Thymus (tissue), 11 donors: ENCODE results near the gene COLQ. TPM values are rescaled to one million over a fixed set of nuclear protein-coding genes. Genes with fewer than 3 reads are reported as not detected.

ENCODE experiments used
- DNase-seq, 9 donors: peaks; one replicate each; pipeline ENCODE4 v3.0.0-alpha.2; 2013; ENCODE audit warnings: low spot score in 9 of 9, low read depth in 6 of 9, missing footprints in 1 of 9
- H3K27ac ChIP-seq, 2 donors: one replicate each; pipeline ENCODE4 v1.5.1; 2013; ENCODE audit warnings: control low read depth in 1 of 2, low read depth in 1 of 2, low read length in 1 of 2, mild to moderate bottlenecking in 1 of 2, moderate library complexity in 1 of 2
- H3K27me3 ChIP-seq, 2 donors: one replicate each; pipeline ENCODE4 v1.5.1; 2013; ENCODE audit warnings: low read length in 1 of 2; ENCODE audit not compliant: control insufficient read depth in 2 of 2, insufficient read depth in 1 of 2
- H3K36me3 ChIP-seq, 2 donors: one replicate each; pipeline ENCODE4 v1.5.1; 2013; ENCODE audit warnings: low read length in 1 of 2, mild to moderate bottlenecking in 1 of 2, moderate library complexity in 1 of 2; ENCODE audit not compliant: control insufficient read depth in 2 of 2, insufficient read depth in 2 of 2
- H3K4me1 ChIP-seq, 2 donors: one replicate each; pipeline ENCODE4 v1.5.1; 2013; ENCODE audit warnings: low read length in 2 of 2; ENCODE audit not compliant: control insufficient read depth in 2 of 2, insufficient read depth in 2 of 2
- H3K4me3 ChIP-seq, 2 donors: one replicate each; pipeline ENCODE4 v1.5.1; 2013; ENCODE audit warnings: low read length in 2 of 2, control low read depth in 1 of 2, mild to moderate bottlenecking in 1 of 2
- H3K9me3 ChIP-seq, 2 donors: one replicate each; pipeline ENCODE4 v1.5.1; 2013; ENCODE audit warnings: low read length in 1 of 2, mild to moderate bottlenecking in 1 of 2; ENCODE audit not compliant: control insufficient read depth in 2 of 2, insufficient read depth in 1 of 2
- WGBS: extraction: QIAGEN DNeasy Blood & Tissue Kit; methylation state at CpG from one replicate; pipeline ENCODE4 v1.1.7; 2013; 5-methylcytosine and 5-hydroxymethylcytosine counted together
- polyA plus RNA-seq: library from polyadenylated mRNA; stranded (reverse); fragments of 200-250 nt; gene quantifications from one replicate; pipeline ENCODE4 v1.2.3, GENCODE V29; 2013
- total RNA-seq: library from RNA; stranded (reverse); fragments of 120-200 nt; gene quantifications from one replicate; pipeline ENCODE4 v1.2.4, GENCODE V29; 2013
- donor health status: healthy.

COLQ gene
- total and polyA plus RNA-seq, 2 donors = 4.2 to 6.2 TPM

DNA sequence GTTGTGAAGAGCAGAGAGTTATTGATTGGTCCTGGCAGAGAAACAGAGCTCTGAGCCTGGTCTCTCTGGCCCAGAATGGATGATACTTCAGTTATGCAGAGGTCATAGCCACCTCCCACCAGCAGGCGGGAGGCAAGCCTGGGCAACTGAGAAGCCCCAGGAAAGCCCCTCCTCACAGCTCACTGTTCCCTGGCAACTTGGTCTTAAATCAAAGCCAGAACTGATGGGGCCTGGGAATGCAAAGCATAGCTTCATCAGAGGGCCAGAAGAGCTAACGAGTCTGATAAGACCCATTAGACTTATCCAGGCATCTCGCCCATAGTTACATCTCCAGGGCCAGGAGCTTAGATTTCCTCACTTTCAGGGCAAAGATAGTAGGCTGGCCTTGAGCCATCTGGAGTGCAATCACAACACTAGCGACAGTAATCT lies 5.5 kb upstream of the COLQ start:
- H3K27me3 ChIP-seq = no peaks in the 10 kb centered on the region
- peak in 1 of 9 donors; percentile 10 for DNase-seq

DNA sequence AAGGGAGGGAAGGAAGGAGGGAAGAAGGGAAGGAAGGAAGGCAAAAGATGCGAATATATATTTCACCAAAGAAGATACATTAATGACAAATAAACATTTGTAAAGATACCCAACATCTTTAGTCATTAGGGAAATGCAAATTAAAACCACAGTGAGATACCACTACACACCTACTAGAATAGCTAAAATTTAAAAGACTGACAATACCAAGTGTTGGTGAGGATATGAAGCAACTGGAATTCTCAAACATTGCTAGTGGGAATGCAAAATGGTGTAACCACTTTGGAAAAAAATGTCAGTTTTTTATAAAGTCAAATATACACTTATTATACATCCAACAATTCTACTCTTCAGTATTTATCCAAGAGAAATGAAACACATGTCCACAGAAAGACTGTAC lies 4.3 kb upstream of the COLQ start:
- Histone ChIP-seq H3K9me3 (peaks cover 0 to 2% of the 10 kb centered on the region in 2 donors), H3K27me3 (no peaks in the 10 kb centered on the region), H3K4me1 (peaks cover 4 to 7% of the 10 kb centered on the region in 2 donors), H3K27ac (no peak overlapping the region), H3K4me3 (no peak overlapping the region), H3K36me3 (no peaks in the 10 kb centered on the region)
- DNase-seq = no peak
- WGBS = 92% methylated on average over 1 of the region's 1 CpG

More for the DNA sequence above, 5.5 kb upstream of the COLQ start:
- Histone ChIP-seq H3K4me3 (no peak overlapping the region), H3K9me3 (peaks cover 0 to 2% of the 10 kb centered on the region in 2 donors), H3K27ac (no peak overlapping the region), H3K4me1 (no peaks in the 10 kb centered on the region), H3K36me3 (no peaks in the 10 kb centered on the region)
- 95% methylated on average over 4 of the region's 4 CpGs for WGBS

DNA sequence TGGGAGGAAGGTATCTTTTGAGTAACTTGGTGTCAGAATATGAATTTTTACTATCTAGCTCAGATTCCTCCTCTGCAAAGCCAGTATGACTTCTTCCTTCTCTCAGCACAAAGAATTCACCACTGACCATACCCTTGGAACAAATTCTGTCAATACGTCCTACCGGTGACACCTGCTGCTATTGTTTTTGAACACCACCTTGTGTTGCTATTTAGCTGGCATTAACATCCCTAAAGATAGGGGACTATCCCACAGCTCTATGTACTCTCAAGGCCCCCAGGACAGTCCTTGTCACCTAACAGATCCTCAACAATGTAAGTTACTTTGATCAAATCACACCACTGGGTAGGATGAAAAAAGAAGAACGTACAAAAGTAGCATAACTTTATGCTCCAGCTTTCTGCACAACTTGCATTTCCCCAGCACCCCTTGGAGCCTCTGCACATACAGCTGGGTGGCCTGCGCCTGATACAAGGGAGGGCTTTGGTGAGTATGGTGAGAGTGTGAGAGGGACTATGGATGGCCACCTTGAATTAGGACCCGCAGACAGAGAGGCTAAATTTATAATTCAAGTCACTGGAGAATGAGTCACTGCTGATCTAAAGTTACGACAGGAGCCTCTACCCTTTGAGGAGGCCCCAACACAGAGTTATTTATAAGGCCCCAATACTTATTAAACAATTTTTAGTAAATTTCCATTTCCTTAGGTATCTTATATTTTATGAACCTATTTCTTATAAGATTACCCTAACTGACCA lies 2.3 kb upstream of the COLQ start:
- 89% methylated on average over 6 of the region's 6 CpGs for WGBS
- Histone ChIP-seq H3K4me1 (peaks cover 4 to 12% of the 10 kb centered on the region in 2 donors), H3K27me3 (no peaks in the 10 kb centered on the region), H3K27ac (no peak overlapping the region), H3K4me3 (no peak overlapping the region), H3K9me3 (peaks cover 0 to 2% of the 10 kb centered on the region in 2 donors), H3K36me3 (no peaks in the 10 kb centered on the region)
- no peak for DNase-seq

DNA sequence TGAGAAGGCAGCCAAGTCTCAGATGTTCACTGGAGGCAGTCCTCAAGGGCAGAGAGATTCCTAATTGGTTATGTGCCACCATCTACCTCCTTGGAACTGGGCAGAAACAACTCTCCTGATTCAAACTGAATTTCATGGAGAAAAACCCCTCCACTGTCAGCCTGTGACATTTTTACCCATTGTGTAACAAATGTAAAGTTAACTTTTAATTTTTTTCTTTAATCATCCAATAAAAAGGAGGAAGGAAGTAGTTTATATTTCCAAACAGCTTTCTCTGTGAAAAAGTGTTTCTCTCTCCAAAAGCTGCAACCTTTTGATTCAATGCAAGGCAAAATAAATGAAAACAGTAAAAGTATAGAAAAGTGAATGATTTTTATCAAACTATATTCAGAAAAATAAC lies 510 bp upstream of the COLQ start:
- Histone ChIP-seq H3K9me3 (peaks cover 0 to 1% of the 10 kb centered on the region in 2 donors), H3K4me3 (no peak overlapping the region), H3K36me3 (no peaks in the 10 kb centered on the region), H3K27ac (no peak overlapping the region), H3K4me1 (peaks cover 4 to 12% of the 10 kb centered on the region in 2 donors), H3K27me3 (no peaks in the 10 kb centered on the region)
- no peak for DNase-seq

DNA sequence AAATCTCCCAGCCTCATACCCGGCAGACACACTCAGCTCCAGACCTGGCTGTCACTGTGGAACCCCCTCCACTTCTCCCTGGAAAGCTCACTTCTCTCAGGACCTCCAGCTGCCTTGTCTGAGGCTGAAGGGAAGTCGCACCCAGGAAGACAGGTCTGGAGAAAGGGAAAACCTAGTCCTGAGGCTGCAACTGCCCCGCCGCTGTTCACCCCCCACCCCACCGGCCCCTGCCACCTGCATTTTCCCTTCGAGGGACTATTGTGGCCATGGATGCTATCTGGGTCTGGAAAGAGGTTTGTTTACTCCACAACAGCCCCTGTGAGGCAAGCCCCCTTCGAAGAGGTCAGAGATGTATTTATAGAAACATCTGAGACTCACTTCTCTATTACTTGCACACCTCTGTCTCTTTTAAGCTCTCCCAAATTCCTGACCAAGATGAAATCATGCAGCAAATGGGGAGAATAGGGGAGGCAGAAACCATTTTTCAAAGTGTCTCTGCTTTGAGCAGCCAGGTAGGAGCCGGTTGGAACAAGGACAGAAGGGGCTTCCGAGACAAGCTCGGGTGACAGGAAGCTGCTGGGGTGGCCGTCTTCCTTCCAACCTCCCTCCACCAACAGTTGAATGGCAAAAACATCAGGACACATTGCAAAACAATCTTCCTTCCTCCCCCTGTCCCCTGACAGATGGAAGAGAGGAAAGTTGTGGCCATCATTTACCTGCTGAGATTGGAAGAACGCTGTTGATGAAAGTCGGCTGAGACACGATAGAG lies 518 bp downstream of the COLQ start:
- no peak overlapping the region for H3K4me3 ChIP-seq
- DNase-seq = peak in 2 of 9 donors; percentile 16 to 17
- no peaks in the 10 kb centered on the region for H3K9me3 ChIP-seq
- WGBS = 25% methylated on average over 14 of the region's 14 CpGs
- H3K27me3 ChIP-seq = no peaks in the 10 kb centered on the region
- H3K27ac ChIP-seq = no peak overlapping the region
- no peaks in the 10 kb centered on the region for H3K36me3 ChIP-seq
- peaks cover 4 to 12% of the 10 kb centered on the region in 2 donors for H3K4me1 ChIP-seq

DNA sequence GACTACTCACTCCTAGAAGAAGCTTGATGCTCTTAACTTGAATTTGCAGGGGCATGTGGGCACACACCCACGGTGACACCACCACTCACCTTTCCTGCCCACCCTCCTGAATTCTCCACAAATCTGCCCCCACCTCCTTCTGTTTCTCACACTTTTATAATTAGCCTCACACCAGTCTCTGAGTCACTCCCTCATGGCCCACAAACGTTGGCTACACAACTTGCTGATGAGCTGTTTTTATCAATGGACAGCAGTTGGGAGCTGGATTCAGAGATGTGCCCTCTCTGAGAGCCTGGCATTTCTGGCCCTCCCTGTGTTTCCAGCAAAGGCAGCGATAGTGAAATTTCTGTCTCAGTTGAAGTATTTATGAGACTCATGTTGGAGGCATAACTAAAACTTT lies 1.3 kb downstream of the COLQ start:
- 42% methylated on average over 3 of the region's 3 CpGs for WGBS
- Histone ChIP-seq H3K27ac (no peak overlapping the region), H3K4me3 (no peak overlapping the region)

DNA sequence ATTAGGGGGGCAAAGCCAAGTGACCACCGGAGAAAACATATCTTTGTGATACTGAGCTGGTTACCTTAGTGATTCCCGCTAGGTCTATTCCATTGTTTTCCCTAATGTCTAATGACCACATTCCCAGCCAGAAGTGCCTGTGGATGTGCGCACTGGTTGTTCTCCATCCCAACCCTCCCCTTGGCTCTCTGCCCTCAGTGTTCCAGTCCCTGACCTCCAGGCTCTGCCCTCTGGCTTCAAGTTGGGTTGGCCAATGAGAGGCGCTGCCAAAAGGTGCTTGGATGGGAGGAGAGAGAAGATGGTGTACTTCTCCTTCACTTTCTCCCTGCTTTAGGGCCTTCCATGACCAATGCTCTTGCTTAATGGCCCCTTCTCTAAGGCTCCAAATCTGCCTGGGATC lies 2.4 kb downstream of the COLQ start:
- H3K27me3 ChIP-seq = no peaks in the 10 kb centered on the region
- no peak for DNase-seq
- H3K27ac ChIP-seq = no peak overlapping the region
- 98% methylated on average over 4 of the region's 4 CpGs for WGBS
- no peak overlapping the region for H3K4me3 ChIP-seq
- H3K4me1 ChIP-seq = peaks cover 4 to 15% of the 10 kb centered on the region in 2 donors
- no peaks in the 10 kb centered on the region for H3K36me3 ChIP-seq
- H3K9me3 ChIP-seq = no peaks in the 10 kb centered on the region

More for the DNA sequence above, 1.3 kb downstream of the COLQ start:
- peaks cover 4 to 12% of the 10 kb centered on the region in 2 donors for H3K4me1 ChIP-seq
- no peaks in the 10 kb centered on the region for H3K9me3 ChIP-seq
- no peak for DNase-seq
- no peaks in the 10 kb centered on the region for H3K36me3 ChIP-seq
- H3K27me3 ChIP-seq = no peaks in the 10 kb centered on the region

DNA sequence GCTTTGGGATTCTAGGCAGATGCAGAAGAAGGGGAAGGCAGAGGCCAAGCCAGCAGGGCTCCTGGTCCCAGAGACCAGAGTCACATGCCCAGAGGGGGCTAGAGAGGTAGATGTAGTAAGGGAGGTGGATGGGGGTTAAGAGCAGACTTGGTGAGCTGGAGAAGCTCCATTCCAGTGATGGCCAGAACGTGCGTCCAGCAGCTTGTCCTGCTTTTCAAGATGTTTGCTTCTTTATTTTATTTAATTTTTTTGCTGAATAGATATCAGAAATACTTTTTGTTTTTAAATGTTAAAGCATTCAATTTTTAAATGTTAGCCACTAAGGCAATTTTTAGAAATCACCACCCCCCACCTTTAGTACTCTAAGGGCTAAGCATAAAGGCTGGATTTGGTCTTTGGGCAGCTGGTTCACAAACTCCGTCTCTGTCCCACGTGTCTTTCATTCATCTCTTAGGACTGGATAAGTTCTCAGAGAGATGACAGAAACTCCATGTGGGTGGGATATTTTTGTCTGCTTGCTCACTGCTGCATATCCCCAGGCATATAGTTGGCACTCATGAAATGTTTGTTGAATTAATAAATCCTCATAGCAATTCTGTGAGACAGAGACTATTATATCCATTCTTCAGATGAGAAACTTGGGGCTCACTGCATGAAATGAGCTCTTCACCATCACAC lies 6.7 kb downstream of the COLQ start:
- Histone ChIP-seq H3K36me3 (no peaks in the 10 kb centered on the region), H3K27ac (no peak overlapping the region), H3K4me3 (no peak overlapping the region), H3K27me3 (no peaks in the 10 kb centered on the region), H3K9me3 (no peaks in the 10 kb centered on the region), H3K4me1 (peaks cover 0 to 3% of the 10 kb centered on the region in 2 donors)
- no peak for DNase-seq
- WGBS = 97% methylated on average over 4 of the region's 4 CpGs
